ENCODE measurements around the gene YAP1. TPM values are rescaled to one million over a fixed set of nuclear protein-coding genes. Genes with fewer than 3 reads are reported as not detected.

YAP1 gene
- total and polyA plus RNA-seq, 2 of the 4 experiments (the other 2 are of a cell fraction), result 121 to 251 TPM

- Histone ChIP-seq H3K27me3 (ENCODE audit: control insufficient read depth, insufficient read depth, low read length) (no peaks in the 10 kb centered on the region), H2BK15ac (ENCODE audit: low read depth, low read length) (no peak overlapping the region), H3K4ac (ENCODE audit: low read depth, low read length) (no peak overlapping the region), H3K56ac (ENCODE audit: extremely low read depth, insufficient read depth, low read length) (no peak overlapping the region), H2AK5ac (ENCODE audit: low read depth, low read length) (peak overlapping the region; percentile 52; the same call in 1 of the 2 replicates), H3K4me1 (ENCODE audit: control insufficient read depth, insufficient read depth, low read length) (peaks cover 12% of the 10 kb centered on the region), H3K18ac (ENCODE audit: low read depth, low read length) (no peak overlapping the region), H2AK9ac (replicated peaks; ENCODE audit: low read depth, low read length, poor library complexity) (no peak overlapping the region), H4K8ac (ENCODE audit: low read depth in 2 of 2, low read length in 2 of 2) (no peak overlapping the region), H2AFZ (replicated peaks; ENCODE audit: low read length, poor library complexity) (no peak overlapping the region), H2BK20ac (ENCODE audit: low read depth, low read length) (no peak overlapping the region), H3K14ac (replicated peaks; ENCODE audit: low read depth, low read length) (no peak overlapping the region), H3K36me3 (ENCODE audit: control insufficient read depth, insufficient read depth, low read length) (peaks cover 5% of the 10 kb centered on the region), H3K9me3 (ENCODE audit: control insufficient read depth, insufficient read depth, low read length) (no peaks in the 10 kb centered on the region), H3K79me1 (ENCODE audit: low read depth in 1 of 2, low read length in 2 of 2) (peaks cover 28 to 72% of the 10 kb centered on the region in 2 experiments), H4K91ac (ENCODE audit: insufficient read depth, low read depth, low read length) (no peak overlapping the region), H3K4me3 (ENCODE audit: insufficient read depth, low read depth, low read length) (no peak overlapping the region), H3K23ac (ENCODE audit: low read depth, low read length) (no peak overlapping the region; the same call in 1 of the 2 replicates), H4K5ac (ENCODE audit: low read depth, low read length) (no peak overlapping the region), H3K4me2 (ENCODE audit: low read depth, low read length) (no peak overlapping the region), H3K27ac (ENCODE audit: insufficient read depth, low read length) (no peak overlapping the region), H2BK5ac (ENCODE audit: low read depth, low read length, poor library complexity, severe bottlenecking) (no peak overlapping the region), H2BK120ac (ENCODE audit: low read depth, low read length) (no peak overlapping the region), H4K20me1 (ENCODE audit: insufficient read depth, low read length) (peaks cover 9% of the 10 kb centered on the region; the same call in 1 of the 2 replicates), H3K9ac (ENCODE audit: low read depth, low read length) (no peak overlapping the region), H3K9me1 (ENCODE audit: insufficient read depth, low read length) (peaks cover 7% of the 10 kb centered on the region)
- no TSS peak for BruUV-seq (replicated peaks)
- in situ Hi-C loops (cut with MboI; ENCODE audit: low sequenced_read_pairs) (no loop called here), dilution Hi-C loops (cut with HindIII; ENCODE audit: low sequenced_read_pairs, unreplicated experiment) (no loop called here), intact Hi-C loops (cut with micrococcal nuclease) (no loop called here)
- no CpG with 5 or more reads among the region's 1 CpG for WGBS, 2 experiments (ENCODE audit: extremely low coverage in 2 of 2, insufficient read length in 1 of 2)
- TF ChIP-seq CEBPB (IDR thresholded peaks at IDR 0.05; ENCODE audit: low read depth, low read length) (no peak), MXI1 (IDR thresholded peaks at IDR 0.05; ENCODE audit: borderline replicate concordance, low read depth, low read length) (no peak), RFX5 (IDR thresholded peaks at IDR 0.05; ENCODE audit: low read depth, low read length) (no peak), CHD1 (IDR thresholded peaks at IDR 0.05; ENCODE audit: low read depth, low read length) (no peak), FOS (IDR thresholded peaks at IDR 0.05; ENCODE audit: low read depth, low read length) (no peak), SMC3 (IDR thresholded peaks at IDR 0.05; ENCODE audit: low read depth, low read length) (no peak), MAZ (IDR thresholded peaks at IDR 0.05; ENCODE audit: borderline replicate concordance, low read depth, low read length) (no peak), POLR2A (IDR thresholded peaks at IDR 0.05; ENCODE audit: low read depth, low read length) (no peak), RCOR1 (IDR thresholded peaks at IDR 0.05; ENCODE audit: insufficient replicate concordance, low read length) (no peak), NFE2L2 (IDR thresholded peaks at IDR 0.05; ENCODE audit: low read depth, low read length) (no peak), BHLHE40 (IDR thresholded peaks at IDR 0.05; ENCODE audit: low read depth, low read length) (no peak), MAFK (IDR thresholded peaks at IDR 0.05; ENCODE audit: low read depth, low read length) (no peak), RAD21 (IDR thresholded peaks at IDR 0.05; ENCODE audit: low read length) (no peak)
- TF ChIP-seq, protein P1, sequence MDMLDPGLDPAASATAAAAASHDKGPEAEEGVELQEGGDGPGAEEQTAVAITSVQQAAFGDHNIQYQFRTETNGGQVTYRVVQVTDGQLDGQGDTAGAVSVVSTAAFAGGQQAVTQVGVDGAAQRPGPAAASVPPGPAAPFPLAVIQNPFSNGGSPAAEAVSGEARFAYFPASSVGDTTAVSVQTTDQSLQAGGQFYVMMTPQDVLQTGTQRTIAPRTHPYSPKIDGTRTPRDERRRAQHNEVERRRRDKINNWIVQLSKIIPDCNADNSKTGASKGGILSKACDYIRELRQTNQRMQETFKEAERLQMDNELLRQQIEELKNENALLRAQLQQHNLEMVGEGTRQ (IDR thresholded peaks at IDR 0.05; ENCODE audit: low read depth, low read length), result no peak
- TF ChIP-seq, protein P2, sequence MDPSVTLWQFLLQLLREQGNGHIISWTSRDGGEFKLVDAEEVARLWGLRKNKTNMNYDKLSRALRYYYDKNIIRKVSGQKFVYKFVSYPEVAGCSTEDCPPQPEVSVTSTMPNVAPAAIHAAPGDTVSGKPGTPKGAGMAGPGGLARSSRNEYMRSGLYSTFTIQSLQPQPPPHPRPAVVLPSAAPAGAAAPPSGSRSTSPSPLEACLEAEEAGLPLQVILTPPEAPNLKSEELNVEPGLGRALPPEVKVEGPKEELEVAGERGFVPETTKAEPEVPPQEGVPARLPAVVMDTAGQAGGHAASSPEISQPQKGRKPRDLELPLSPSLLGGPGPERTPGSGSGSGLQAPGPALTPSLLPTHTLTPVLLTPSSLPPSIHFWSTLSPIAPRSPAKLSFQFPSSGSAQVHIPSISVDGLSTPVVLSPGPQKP (IDR thresholded peaks at IDR 0.05; ENCODE audit: borderline replicate concordance, low read depth, low read length), result no peak
- TF ChIP-seq, protein P3, sequence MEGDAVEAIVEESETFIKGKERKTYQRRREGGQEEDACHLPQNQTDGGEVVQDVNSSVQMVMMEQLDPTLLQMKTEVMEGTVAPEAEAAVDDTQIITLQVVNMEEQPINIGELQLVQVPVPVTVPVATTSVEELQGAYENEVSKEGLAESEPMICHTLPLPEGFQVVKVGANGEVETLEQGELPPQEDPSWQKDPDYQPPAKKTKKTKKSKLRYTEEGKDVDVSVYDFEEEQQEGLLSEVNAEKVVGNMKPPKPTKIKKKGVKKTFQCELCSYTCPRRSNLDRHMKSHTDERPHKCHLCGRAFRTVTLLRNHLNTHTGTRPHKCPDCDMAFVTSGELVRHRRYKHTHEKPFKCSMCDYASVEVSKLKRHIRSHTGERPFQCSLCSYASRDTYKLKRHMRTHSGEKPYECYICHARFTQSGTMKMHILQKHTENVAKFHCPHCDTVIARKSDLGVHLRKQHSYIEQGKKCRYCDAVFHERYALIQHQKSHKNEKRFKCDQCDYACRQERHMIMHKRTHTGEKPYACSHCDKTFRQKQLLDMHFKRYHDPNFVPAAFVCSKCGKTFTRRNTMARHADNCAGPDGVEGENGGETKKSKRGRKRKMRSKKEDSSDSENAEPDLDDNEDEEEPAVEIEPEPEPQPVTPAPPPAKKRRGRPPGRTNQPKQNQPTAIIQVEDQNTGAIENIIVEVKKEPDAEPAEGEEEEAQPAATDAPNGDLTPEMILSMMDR (conservative IDR thresholded peaks at IDR 0.05; ENCODE audit: low read depth, low read length), result no peak
- ATAC-seq (ENCODE audit: low read depth), result no peak
- POLR2A ChIA-PET (ENCODE audit: unreplicated experiment), result no interaction called here
- no peak for DNase-seq
- CTCF ChIA-PET, result no interaction called here
Observed at GRCh38 chr11:102194990-102195389, 84.7 kb downstream of the YAP1 start.
